Inflammatory macrophage (primary cell): ENCODE results near the gene CACNA1S.

ENCODE experiments used
- DNase-seq, 2 donors: peaks; one replicate each; pipeline ENCODE4 v3.0.0-alpha.2; 2020 to 2022

The CACNA1S gene

DNA sequence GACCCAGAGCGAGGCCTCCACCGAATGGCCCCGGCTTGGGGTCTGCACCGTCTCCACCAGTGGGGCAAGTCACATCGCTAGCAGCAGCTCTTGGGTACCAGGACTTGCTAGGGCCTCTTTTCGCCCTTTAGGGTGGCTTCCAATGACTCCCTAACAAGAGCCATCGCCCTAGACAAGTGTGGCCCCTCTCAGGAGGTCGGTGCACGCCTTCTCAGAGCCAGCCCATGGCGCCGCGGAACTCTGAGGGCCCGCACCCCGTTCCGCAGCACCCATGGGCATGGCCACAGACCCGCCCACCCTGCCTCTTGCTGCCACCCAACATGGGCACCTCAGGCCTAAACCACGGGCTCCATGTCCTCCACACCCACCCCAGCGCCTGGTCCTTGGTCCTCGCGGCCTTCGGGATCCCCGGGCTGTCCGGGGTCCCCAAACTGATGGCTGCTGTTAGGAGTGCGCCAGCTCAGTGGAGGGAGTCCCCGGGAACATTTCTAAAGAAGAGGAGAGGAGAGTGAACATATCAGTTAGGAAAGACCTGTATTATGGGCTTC lies 3.2 kb upstream of the CACNA1S start:
- DNase-seq, result no peak

- DNase-seq, result peak; percentile 84 to 90
Observed at GRCh38 chr1:201114245-201115131, 2.3 kb upstream of the CACNA1S start.

GRCh38 chr1:201113451-201114244 lies 1.4 kb upstream of the CACNA1S start:
- no peak for DNase-seq

GRCh38 chr1:201112926-201113325 lies 700 bp upstream of the CACNA1S start:
- DNase-seq, result no peak

DNA sequence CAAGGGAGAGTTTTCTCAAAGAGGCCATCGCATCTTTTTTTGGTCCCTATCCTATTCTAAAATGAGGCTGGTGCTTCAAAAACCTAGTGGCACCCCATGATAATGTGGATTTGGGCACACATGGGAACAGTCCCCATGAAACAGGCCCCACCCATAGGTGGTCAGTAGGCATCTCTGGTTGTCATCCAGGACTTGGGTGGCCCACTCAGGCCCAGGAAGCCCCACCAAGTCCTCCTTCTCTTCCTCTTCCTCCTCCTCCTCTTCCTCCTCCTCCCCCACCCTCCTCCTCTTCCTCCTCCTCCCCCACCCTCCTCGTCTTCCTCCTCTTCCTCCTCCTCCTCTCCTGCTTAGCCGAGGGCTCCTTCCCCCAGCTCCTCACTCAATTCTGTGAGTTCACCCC lies 554 bp downstream of the CACNA1S start:
- DNase-seq, result no peak

DNA sequence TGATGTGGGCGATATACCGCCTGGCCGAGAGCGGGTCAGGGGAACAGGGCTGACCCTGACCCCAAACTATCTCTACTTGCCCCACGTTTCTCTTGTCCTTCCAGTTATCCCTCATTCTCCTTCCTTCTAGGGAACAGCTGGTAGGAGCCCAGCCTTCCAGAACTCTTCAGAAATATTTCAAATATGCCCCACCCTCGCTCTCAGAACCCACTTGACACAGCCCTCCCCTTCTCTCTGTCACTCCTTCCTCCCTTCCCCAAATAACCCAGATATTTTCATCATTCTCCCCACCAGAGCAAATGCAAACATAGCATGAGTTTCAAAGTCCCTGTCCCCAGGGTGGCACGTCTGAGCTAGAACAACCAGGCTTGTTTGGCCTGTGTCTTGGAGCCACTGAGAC lies 1.1 kb downstream of the CACNA1S start:
- no peak for DNase-seq

- DNase-seq, result no peak
Observed at GRCh38 chr1:201110616-201111015, 1.6 kb downstream of the CACNA1S start.

DNA sequence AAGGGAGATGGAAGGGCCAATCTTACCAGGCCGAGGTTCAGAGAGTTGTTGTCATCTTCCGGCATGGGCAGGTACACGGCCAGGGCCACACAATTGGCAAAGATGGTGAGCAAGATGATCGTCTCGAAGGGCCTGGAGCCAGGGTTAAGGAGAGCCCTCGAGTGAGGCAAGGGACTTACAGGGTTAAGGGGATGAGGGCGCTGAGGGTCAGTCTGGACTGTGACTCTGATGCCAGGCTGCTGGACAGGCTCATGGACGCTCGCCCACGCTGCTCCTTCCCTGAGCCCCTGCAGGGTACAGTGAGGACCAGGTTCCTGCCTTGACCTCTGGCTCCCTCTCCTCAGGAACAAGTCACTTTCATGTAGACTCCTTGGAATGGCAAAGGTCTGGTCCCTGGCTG lies 2.1 kb downstream of the CACNA1S start:
- DNase-seq, result no peak

- no peak for DNase-seq
Observed at GRCh38 chr1:201109651-201110050, 2.6 kb downstream of the CACNA1S start.

DNA sequence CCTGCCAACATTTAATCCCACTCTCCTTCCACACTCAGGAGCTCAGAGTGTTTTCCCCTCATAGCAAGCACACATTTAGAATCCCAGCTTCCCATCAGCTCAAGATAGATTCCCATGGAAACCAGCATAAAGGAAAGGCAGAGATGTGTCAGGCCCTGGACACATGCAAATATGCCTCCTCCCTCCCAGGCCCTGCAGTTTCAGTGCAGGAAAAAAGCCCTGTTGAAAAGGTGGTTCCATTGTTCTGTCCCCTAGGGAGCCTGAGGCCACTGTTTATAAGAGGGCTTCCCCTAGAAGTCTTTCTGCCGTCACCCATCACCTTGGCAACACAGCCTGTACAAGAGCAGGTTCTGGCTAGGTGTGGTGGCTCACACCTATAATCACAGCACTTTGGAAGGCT lies 3.6 kb downstream of the CACNA1S start:
- DNase-seq, result no peak

GRCh38 chr1:201105688-201106087 lies 6.5 kb downstream of the CACNA1S start:
- DNase-seq, result no peak

DNA sequence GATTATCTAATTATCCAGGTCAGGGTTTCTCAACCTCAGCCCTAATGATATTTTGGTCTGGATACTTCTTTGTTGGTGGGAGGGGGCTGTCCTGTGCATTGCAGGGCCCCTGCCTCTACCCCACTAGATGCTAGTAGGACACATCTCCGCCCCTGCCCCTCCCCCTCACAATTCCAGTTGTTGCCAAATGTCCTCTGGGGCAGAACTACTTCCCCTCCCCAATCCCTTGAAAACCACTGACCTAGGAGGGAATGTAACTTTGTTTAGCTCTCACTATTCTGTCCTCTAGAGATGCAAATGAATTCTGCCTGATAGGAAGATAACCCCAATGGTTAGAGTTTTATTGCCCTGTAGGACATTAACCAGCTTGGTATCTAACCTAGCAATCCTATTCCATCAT lies 8.1 kb downstream of the CACNA1S start:
- no peak for DNase-seq

GRCh38 chr1:201103666-201104065 lies 8.6 kb downstream of the CACNA1S start:
- DNase-seq, result no peak

DNA sequence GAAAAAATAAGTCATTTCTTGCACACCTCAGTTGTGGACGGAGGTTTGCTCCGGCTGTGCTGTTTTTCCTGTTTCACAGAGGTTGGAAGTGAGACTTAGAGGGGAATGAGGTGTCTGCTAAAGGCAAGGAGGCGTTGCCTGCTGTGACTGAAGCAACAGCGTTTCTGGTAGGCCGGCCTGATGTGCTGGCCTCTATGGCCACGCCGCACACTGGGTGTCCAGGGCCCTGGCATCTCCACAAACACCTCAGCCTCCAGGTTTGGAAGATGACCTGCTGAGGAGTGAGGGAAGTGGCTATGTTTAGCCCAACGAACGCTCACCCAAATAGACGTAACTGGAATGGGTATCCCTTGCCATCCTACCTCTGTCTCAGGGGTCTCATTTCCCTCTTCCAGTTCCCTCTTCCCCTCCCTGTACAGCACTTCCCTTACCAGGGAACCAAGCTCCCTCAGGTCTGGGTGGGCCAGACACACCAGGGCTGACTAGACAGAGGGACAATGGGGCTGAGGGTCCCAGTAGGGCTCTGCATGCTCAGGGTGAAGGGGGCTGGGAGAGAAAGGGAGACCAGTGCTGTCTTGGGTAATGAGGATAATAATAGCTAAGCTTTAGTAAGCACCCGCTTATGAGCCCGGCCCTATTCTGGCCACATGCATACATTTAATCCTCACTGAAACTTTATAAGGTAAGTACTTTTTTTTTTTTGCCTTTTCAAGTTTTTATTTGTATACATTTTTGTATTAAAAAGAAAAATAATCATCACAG lies 11.9 kb downstream of the CACNA1S start:
- no peak for DNase-seq

GRCh38 chr1:201098992-201099677 lies 13.1 kb downstream of the CACNA1S start:
- DNase-seq, result no peak

- DNase-seq, result no peak
Observed at GRCh38 chr1:201096977-201097856, 15.0 kb downstream of the CACNA1S start.

GRCh38 chr1:201096041-201096461 lies 16.2 kb downstream of the CACNA1S start:
- no peak for DNase-seq

DNA sequence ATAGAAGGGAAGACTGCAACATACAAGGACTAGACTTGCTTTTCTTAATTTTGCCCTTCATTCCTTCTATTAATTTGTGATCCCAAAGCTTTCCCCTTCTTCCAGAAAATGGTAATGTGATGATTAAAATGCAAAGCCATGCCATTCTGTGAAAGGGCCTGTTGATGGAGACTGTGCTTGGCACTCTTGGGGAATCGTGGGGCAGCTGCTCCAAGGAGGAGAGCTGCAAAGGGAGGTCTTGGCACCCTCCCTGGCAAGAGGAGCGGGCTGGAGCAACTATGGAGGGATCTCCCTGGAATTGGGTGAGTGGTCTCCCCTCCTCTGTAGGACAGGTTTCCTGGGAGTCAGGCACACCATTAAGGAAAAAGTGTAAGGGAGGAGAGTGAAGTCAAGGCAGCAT lies 16.6 kb downstream of the CACNA1S start:
- no peak for DNase-seq

DNA sequence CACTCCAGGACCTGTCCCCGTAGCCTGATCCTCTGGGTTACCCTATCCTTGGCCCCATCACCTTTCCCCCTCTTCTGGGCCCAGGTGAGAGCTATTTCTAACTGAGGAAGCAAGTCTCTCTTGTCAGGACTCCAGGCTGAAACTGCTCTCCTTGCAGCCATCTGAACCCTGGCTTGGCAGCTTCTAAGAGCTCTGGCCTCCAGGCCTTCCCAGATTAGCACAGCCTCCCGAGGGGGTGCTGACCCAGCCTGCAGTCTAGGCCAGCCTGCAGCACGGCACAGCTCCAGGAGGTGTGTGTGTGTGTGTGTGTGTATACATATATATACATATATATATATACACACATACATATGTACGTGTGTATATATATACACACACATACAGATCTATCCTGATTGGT lies 17.4 kb downstream of the CACNA1S start:
- DNase-seq, result no peak

- no peak for DNase-seq
Observed at GRCh38 chr1:201093962-201094361, 18.3 kb downstream of the CACNA1S start.

- DNase-seq, result no peak
Observed at GRCh38 chr1:201093561-201093960, 18.7 kb downstream of the CACNA1S start.
